ENCODE results near the gene FKBP7.
"Not testable (repeated sequence)": the region's sequence is repeated elsewhere in the genome, so short reads cannot be mapped to it uniquely, and the experiment has no call there.

Gene FKBP7

GRCh38 chr2:178478439-178479274, at the start of gene FKBP7:
Gene FKBP7 (minus strand): TSS chr2:178478600. CDS start chr2:178478499, 101 bp downstream.
- H3K27ac Mint-ChIP-seq: peak within 1 kb of the TSS; percentile 97 to 100 (median 99)

GRCh38 chr2:178527592-178527991, 49.2 kb upstream of the FKBP7 start:
- Mint-ChIP-seq H3K27me3 (ENCODE audit: low read depth) (peaks cover 3% of the 10 kb centered on the region), H3K4me1 (peaks cover 3% of the 10 kb centered on the region), H3K4me3 (no peak overlapping the region), H3K27ac (no peak overlapping the region), H3K9me3 (no peaks in the 10 kb centered on the region), H3K36me3 (ENCODE audit: low read depth) (peaks cover 36% of the 10 kb centered on the region)
- no peak for TF ChIP-seq CTCF (IDR thresholded peaks at IDR 0.05; ENCODE audit: unreplicated experiment in 3 of 3)

More at GRCh38 chr2:178478439-178479274, at the start of gene FKBP7:
- Mint-ChIP-seq H3K9me3 (no peaks in the 10 kb centered on the region), H3K27me3 (ENCODE audit: low read depth) (no peaks in the 10 kb centered on the region), H3K4me3 (peak within 1 kb of the TSS; percentile 93 to 95 (median 95)), H3K4me1 (peaks cover 52% of the 10 kb centered on the region), H3K36me3 (ENCODE audit: low read depth) (peaks cover 8% of the 10 kb centered on the region)
- TF ChIP-seq CTCF (IDR thresholded peaks at IDR 0.05; ENCODE audit: unreplicated experiment in 3 of 3): peak; percentile 50 to 67 (median 51)

GRCh38 chr2:178526256-178526655, 47.9 kb upstream of the FKBP7 start:
- Mint-ChIP-seq H3K4me1 (peaks cover 3% of the 10 kb centered on the region), H3K36me3 (ENCODE audit: low read depth) (peaks cover 27% of the 10 kb centered on the region), H3K27ac (no peak overlapping the region), H3K27me3 (ENCODE audit: low read depth) (peaks cover 3% of the 10 kb centered on the region), H3K4me3 (no peak overlapping the region), H3K9me3 (no peaks in the 10 kb centered on the region)
- no peak for TF ChIP-seq CTCF (IDR thresholded peaks at IDR 0.05; ENCODE audit: unreplicated experiment in 3 of 3)

GRCh38 chr2:178525460-178525859, 47.1 kb upstream of the FKBP7 start:
- not testable (repeated sequence) for H3K9me3 Mint-ChIP-seq; H3K27ac Mint-ChIP-seq; H3K27me3 Mint-ChIP-seq (ENCODE audit: low read depth); H3K4me1 Mint-ChIP-seq
- Mint-ChIP-seq H3K4me3 (peak overlapping the region; percentile 46 to 75 (median 57)), H3K36me3 (ENCODE audit: low read depth) (peaks cover 19% of the 10 kb centered on the region)

- H3K36me3 Mint-ChIP-seq (ENCODE audit: low read depth): peaks cover 16% of the 10 kb centered on the region
- H3K27ac Mint-ChIP-seq; H3K27me3 Mint-ChIP-seq (ENCODE audit: low read depth); H3K4me1 Mint-ChIP-seq; H3K9me3 Mint-ChIP-seq: not testable (repeated sequence)
- peak overlapping the region in 1 of 3 experiments; percentile 41 for H3K4me3 Mint-ChIP-seq
Measured at GRCh38 chr2:178525010-178525409, 46.6 kb upstream of the FKBP7 start.

GRCh38 chr2:178523596-178524134, 45.3 kb upstream of the FKBP7 start:
- H3K4me3 Mint-ChIP-seq: peak overlapping the region; percentile 96 to 99 (median 97)
- peaks cover 10% of the 10 kb centered on the region for H3K36me3 Mint-ChIP-seq (ENCODE audit: low read depth)
- H3K27me3 Mint-ChIP-seq (ENCODE audit: low read depth): peaks cover 2% of the 10 kb centered on the region
- H3K27ac Mint-ChIP-seq: peak overlapping the region; percentile 91 to 94 (median 92)
- H3K4me1 Mint-ChIP-seq: peaks cover 3% of the 10 kb centered on the region
- H3K9me3 Mint-ChIP-seq: no peaks in the 10 kb centered on the region
- TF ChIP-seq CTCF (IDR thresholded peaks at IDR 0.05; ENCODE audit: unreplicated experiment in 3 of 3): no peak

Data from nephron (organoid).